ENCODE results near the gene PDZD4. TPM values are rescaled to one million over a fixed set of nuclear protein-coding genes. Genes with fewer than 3 reads are reported as not detected.
A peak's percentile ranks its signal among the peaks of the same experiment; 100 is the strongest.

PDZD4 gene
- total RNA-seq, 1 experiment from 2014 or later, result 1.8 TPM

DNA sequence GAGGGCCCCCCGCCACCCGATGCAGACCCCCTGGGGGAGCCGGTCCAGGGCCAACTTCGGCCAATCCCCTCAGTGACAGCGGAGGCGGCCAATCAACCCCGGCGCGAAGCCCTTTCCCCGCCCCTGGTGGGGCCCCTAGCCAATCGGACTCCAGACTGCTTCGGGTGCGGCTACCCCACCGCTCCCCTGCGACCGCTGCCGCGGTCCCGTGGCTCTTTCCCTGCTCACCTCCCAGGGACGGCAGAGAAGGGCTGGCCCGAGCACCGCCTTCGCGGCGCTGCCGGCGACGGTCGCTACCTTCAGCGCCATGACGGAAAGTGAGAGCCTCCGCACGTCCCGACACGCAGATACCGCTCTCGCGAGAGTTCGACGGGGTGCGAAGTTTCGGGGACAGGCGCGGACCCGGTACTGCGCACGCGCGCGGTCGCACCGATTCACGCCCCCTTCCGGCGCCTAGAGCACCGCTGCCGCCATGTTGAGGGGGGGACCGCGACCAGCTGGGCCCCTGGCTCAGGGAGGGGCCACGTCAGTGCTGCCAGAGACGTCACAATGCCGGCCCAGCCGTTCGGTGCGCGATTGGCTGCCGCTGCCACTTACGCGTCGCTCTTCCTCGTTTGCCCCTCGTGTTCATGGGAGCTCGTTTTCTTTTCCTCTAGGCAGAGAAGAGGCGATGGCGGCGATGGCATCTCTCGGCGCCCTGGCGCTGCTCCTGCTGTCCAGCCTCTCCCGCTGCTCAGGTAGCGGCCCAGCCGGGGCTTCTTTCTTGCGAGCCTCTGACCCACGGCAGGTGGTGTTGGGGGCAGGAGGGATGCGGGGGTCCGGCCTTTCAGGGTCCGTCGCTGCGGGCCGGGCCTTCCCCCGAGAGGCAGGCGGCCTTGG is 36.1 kb downstream of the PDZD4 start, which contains the start of the genes IDH3G and SSR4:
Gene IDH3G (minus strand): TSS at position 358 of the 879 bp plus-strand sequence. CDS start 49 bp downstream, at position 309.
Gene SSR4 (plus strand): TSS at position 651 of the 879 bp plus-strand sequence. CDS start 20 bp downstream, at position 671.
- ChIA-PET POLR2A (interaction anchor here (0.9 kb wide), 4 partner anchors 25 to 577 kb away, joined by 3 to 10 read pairs (median 6); no protein-coding TSS in a partner anchor), CTCF (interaction anchor here (0.8 to 1.4 kb wide), 2 partner anchors 25 to 153 kb away, joined by 3 to 4 read pairs; no protein-coding TSS in a partner anchor)
- TF ChIP-seq, protein P1, sequence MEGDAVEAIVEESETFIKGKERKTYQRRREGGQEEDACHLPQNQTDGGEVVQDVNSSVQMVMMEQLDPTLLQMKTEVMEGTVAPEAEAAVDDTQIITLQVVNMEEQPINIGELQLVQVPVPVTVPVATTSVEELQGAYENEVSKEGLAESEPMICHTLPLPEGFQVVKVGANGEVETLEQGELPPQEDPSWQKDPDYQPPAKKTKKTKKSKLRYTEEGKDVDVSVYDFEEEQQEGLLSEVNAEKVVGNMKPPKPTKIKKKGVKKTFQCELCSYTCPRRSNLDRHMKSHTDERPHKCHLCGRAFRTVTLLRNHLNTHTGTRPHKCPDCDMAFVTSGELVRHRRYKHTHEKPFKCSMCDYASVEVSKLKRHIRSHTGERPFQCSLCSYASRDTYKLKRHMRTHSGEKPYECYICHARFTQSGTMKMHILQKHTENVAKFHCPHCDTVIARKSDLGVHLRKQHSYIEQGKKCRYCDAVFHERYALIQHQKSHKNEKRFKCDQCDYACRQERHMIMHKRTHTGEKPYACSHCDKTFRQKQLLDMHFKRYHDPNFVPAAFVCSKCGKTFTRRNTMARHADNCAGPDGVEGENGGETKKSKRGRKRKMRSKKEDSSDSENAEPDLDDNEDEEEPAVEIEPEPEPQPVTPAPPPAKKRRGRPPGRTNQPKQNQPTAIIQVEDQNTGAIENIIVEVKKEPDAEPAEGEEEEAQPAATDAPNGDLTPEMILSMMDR (IDR thresholded peaks at IDR 0.05; ENCODE audit: insufficient read depth in 1 of 2, low read depth in 1 of 2, low read length in 1 of 2, severe bottlenecking in 1 of 2, unreplicated experiment in 1 of 2), result no peak
- Histone ChIP-seq H3K27me3 (replicated peaks; ENCODE audit: control insufficient read depth, insufficient read depth, low read length) (no peaks in the 10 kb centered on the region), H3K4me1 (0 out of 2 replicates have a peak, but pooled peaks cover 4% of the 10 kb centered on the region), H3K9me3 (no peaks in the 10 kb centered on the region), H3K4me3 (ENCODE audit: low read depth, low read length) (peak within 1 kb of the TSS; percentile 52), H3K36me3 (ENCODE audit: control insufficient read depth, insufficient read depth, low read length) (no peaks in the 10 kb centered on the region)
- Mint-ChIP-seq H3K27me3 (ENCODE audit: insufficient read depth, unreplicated experiment) (no peaks in the 10 kb centered on the region), H3K9me3 (ENCODE audit: unreplicated experiment) (no peaks in the 10 kb centered on the region), H3K36me3 (ENCODE audit: insufficient read depth, unreplicated experiment) (peaks cover 11% of the 10 kb centered on the region), H3K27ac (ENCODE audit: unreplicated experiment) (peak within 1 kb of the TSS; percentile 89), H3K4me1 (ENCODE audit: low read depth, unreplicated experiment) (no peaks in the 10 kb centered on the region), H3K4me3 (ENCODE audit: unreplicated experiment) (peak within 1 kb of the TSS; percentile 90)
- peak; percentile 92 for DNase-seq
- intact Hi-C loops (cut with micrococcal nuclease; ENCODE audit: unreplicated experiment), result loop anchor here (5.0 to 10.0 kb wide), 3 partner anchors 72 to 578 kb away; partner anchors contain the start of genes ABCD1, ARHGAP4, BCAP31 and FLNA
- BruUV-seq (replicated peaks), result no TSS peak

DNA sequence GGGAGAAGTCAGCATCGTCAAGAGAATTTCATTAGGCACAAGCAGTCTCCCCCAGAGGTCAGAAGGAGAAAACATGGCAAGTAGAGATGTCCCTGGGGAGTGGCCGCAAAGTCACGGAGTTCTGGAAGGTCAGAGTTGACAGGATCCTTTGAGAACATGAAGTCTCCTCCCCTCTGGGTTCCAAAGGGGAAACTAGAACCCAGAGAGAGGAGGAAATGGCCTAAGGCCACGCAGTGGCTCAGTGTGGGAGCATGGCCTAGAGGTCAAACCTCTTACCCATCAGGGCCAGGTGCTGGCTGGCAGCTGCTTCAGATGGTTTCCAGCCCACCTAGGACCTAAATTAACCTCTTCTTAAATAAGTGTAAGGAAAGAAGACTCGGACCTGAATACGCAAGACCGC is 37.1 kb downstream of the PDZD4 start:
- Mint-ChIP-seq H3K36me3 (ENCODE audit: insufficient read depth, unreplicated experiment) (peaks cover 11% of the 10 kb centered on the region), H3K27me3 (ENCODE audit: insufficient read depth, unreplicated experiment) (no peaks in the 10 kb centered on the region), H3K27ac (ENCODE audit: unreplicated experiment) (peak overlapping the region; percentile 89), H3K4me1 (ENCODE audit: low read depth, unreplicated experiment) (no peaks in the 10 kb centered on the region), H3K4me3 (ENCODE audit: unreplicated experiment) (peak overlapping the region; percentile 90), H3K9me3 (ENCODE audit: unreplicated experiment) (no peaks in the 10 kb centered on the region)
- no peak for DNase-seq
- Histone ChIP-seq H3K27me3 (replicated peaks; ENCODE audit: control insufficient read depth, insufficient read depth, low read length) (no peaks in the 10 kb centered on the region), H3K4me1 (0 out of 2 replicates have a peak, but pooled peaks cover 4% of the 10 kb centered on the region), H3K9me3 (no peaks in the 10 kb centered on the region), H3K36me3 (ENCODE audit: control insufficient read depth, insufficient read depth, low read length) (no peaks in the 10 kb centered on the region), H3K4me3 (ENCODE audit: low read depth, low read length) (peak overlapping the region; percentile 52)
- intact Hi-C loops (cut with micrococcal nuclease; ENCODE audit: unreplicated experiment), result loop anchor here (5.0 to 10.0 kb wide), 3 partner anchors 71 to 579 kb away; partner anchors contain the start of genes ABCD1, ARHGAP4, BCAP31 and FLNA
- CTCF ChIA-PET, result interaction anchor here (1.4 kb wide), 1 partner anchor 154 kb away, joined by 4 read pairs; no protein-coding TSS in a partner anchor
- POLR2A ChIA-PET, result interaction anchor here (0.6 kb wide), 1 partner anchor 117 kb away, joined by 3 read pairs; no protein-coding TSS in a partner anchor
- no TSS peak for BruUV-seq (replicated peaks)
- TF ChIP-seq, protein P1 (IDR thresholded peaks at IDR 0.05; ENCODE audit: insufficient read depth in 1 of 2, low read depth in 1 of 2, low read length in 1 of 2, severe bottlenecking in 1 of 2, unreplicated experiment in 1 of 2), result no peak

DNA sequence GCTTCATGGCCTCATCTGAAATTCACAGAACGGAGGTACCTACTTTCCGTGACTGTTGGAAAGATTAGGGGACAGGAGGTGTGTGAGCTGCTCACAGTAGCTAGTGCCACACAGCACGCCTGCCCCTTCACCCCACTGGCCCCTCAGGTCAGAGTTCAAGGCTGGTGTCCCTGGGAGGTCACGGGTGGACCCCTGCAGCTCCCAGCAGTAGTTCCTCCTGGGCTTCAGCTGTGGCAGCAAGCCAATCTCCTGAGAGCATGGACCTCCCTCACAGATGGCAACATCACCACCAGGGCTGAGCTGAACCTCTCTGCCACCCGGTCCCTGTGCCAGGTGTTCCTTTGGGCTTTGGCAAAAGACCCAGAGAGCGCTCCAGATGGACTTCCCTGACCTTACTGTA is 38.0 kb downstream of the PDZD4 start:
- H3K27me3 ChIP-seq (replicated peaks; ENCODE audit: control insufficient read depth, insufficient read depth, low read length), result no peaks in the 10 kb centered on the region
- Mint-ChIP-seq H3K36me3 (ENCODE audit: insufficient read depth, unreplicated experiment) (peaks cover 11% of the 10 kb centered on the region), H3K4me3 (ENCODE audit: unreplicated experiment) (peak overlapping the region; percentile 90), H3K9me3 (ENCODE audit: unreplicated experiment) (no peaks in the 10 kb centered on the region), H3K4me1 (ENCODE audit: low read depth, unreplicated experiment) (no peaks in the 10 kb centered on the region), H3K27ac (ENCODE audit: unreplicated experiment) (no peak overlapping the region), H3K27me3 (ENCODE audit: insufficient read depth, unreplicated experiment) (no peaks in the 10 kb centered on the region)
- DNase-seq, result no peak
- H3K36me3 ChIP-seq (ENCODE audit: control insufficient read depth, insufficient read depth, low read length), result no peaks in the 10 kb centered on the region
- ChIA-PET POLR2A (no interaction called here), CTCF (no interaction called here)
- intact Hi-C loops (cut with micrococcal nuclease; ENCODE audit: unreplicated experiment), result loop anchor here (5.0 to 10.0 kb wide), 3 partner anchors 70 to 580 kb away; partner anchors contain the start of genes ABCD1, ARHGAP4, BCAP31 and FLNA
- TF ChIP-seq, protein P1 (IDR thresholded peaks at IDR 0.05; ENCODE audit: insufficient read depth in 1 of 2, low read depth in 1 of 2, low read length in 1 of 2, severe bottlenecking in 1 of 2, unreplicated experiment in 1 of 2), result no peak
- BruUV-seq (replicated peaks), result no TSS peak
- H3K9me3 ChIP-seq, result no peaks in the 10 kb centered on the region
- 0 out of 2 replicates have a peak, but pooled peaks cover 4% of the 10 kb centered on the region for H3K4me1 ChIP-seq
- H3K4me3 ChIP-seq (ENCODE audit: low read depth, low read length), result no peak overlapping the region

Data from Caco-2 (cell line).